Keratinocyte (primary cell): ENCODE data around the gene FMNL2.

ENCODE experiments used
- EZH2 ChIP-seq: IDR thresholded peaks from one replicate; pipeline ENCODE4 v1.6.1; 2012; ENCODE audit warnings: inconsistent platforms, mild to moderate bottlenecking, low read length, moderate library complexity
- TF ChIP-seq, protein P1 (sequence below), 3 experiments: IDR thresholded peaks in 1 of 3; conservative IDR thresholded peaks in 1 of 3; optimal IDR thresholded peaks in 1 of 3; 2 replicates in 2 of 3; 3 replicates in 1 of 3; pipeline versions ENCODE3 to v1.5.1; 2011; ENCODE audit warnings: low read length in 3 of 3, mild to moderate bottlenecking in 3 of 3, moderate library complexity in 2 of 3, control low read depth in 1 of 3, inconsistent platforms in 1 of 3; ENCODE audit not compliant: insufficient read depth in 2 of 3; ENCODE audit errors: extremely low read depth in 1 of 3

DNA sequence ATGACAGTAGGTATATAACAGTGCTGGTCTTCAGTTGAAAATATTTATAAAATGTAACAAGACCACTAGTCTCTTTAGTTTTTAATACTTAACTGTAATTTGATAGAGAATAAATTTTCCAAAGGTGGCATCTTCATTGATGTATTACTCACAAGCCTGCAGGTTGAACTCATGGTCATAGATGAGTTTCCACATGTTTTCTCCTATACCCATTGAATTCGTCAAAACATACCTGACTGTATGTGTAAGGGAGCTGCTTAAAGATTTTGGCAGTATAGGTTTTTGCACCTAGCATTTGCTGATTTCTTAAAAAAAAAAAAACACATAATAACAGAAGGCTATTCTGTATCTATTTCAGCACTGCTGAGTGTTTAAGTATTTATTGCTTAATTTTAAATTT lies 112.9 kb downstream of the FMNL2 start:
- TF ChIP-seq, protein P1, sequence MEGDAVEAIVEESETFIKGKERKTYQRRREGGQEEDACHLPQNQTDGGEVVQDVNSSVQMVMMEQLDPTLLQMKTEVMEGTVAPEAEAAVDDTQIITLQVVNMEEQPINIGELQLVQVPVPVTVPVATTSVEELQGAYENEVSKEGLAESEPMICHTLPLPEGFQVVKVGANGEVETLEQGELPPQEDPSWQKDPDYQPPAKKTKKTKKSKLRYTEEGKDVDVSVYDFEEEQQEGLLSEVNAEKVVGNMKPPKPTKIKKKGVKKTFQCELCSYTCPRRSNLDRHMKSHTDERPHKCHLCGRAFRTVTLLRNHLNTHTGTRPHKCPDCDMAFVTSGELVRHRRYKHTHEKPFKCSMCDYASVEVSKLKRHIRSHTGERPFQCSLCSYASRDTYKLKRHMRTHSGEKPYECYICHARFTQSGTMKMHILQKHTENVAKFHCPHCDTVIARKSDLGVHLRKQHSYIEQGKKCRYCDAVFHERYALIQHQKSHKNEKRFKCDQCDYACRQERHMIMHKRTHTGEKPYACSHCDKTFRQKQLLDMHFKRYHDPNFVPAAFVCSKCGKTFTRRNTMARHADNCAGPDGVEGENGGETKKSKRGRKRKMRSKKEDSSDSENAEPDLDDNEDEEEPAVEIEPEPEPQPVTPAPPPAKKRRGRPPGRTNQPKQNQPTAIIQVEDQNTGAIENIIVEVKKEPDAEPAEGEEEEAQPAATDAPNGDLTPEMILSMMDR (optimal IDR thresholded peaks at IDR 0.05 in 1 of 3, IDR thresholded peaks at IDR 0.05 in 1 of 3, conservative IDR thresholded peaks at IDR 0.05 in 1 of 3; ENCODE audit: extremely low read depth in 1 of 3, insufficient read depth in 2 of 3, low read length in 3 of 3) = no peak
- no peak for TF ChIP-seq EZH2
